Measurements from ENCODE around the gene OR51F2.

DNA sequence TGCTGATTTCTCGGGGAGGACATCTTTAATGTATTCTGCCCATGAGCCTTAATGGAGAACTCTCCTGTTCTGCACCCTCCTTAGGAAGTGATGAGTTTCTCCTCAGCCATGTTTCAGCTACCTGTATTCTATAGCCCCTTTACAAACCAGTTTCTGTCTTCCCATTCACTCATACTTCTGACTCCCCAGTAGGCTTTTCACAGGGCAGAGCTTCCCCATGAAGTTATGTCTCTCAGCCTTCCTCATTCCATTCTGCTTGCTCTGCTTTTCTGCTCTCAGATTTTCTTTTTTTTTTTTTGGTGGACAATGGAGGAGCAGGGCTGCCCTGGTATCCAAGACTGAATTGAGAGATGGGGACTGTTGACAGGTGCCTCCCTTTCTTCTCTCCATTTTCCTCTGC, 12.6 kb upstream of the OR51F2 start:
- TF ChIP-seq, protein P1, sequence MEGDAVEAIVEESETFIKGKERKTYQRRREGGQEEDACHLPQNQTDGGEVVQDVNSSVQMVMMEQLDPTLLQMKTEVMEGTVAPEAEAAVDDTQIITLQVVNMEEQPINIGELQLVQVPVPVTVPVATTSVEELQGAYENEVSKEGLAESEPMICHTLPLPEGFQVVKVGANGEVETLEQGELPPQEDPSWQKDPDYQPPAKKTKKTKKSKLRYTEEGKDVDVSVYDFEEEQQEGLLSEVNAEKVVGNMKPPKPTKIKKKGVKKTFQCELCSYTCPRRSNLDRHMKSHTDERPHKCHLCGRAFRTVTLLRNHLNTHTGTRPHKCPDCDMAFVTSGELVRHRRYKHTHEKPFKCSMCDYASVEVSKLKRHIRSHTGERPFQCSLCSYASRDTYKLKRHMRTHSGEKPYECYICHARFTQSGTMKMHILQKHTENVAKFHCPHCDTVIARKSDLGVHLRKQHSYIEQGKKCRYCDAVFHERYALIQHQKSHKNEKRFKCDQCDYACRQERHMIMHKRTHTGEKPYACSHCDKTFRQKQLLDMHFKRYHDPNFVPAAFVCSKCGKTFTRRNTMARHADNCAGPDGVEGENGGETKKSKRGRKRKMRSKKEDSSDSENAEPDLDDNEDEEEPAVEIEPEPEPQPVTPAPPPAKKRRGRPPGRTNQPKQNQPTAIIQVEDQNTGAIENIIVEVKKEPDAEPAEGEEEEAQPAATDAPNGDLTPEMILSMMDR (conservative IDR thresholded peaks at IDR 0.05 in 1 of 2, IDR thresholded peaks at IDR 0.05 in 1 of 2; ENCODE audit: low read depth in 1 of 2, low read length in 2 of 2), result no peak
- TF ChIP-seq EZH2 (IDR thresholded peaks at IDR 0.05; ENCODE audit: low read length, missing control alignments), result no peak
